Measurements from ENCODE around the gene UBR7.

DNA sequence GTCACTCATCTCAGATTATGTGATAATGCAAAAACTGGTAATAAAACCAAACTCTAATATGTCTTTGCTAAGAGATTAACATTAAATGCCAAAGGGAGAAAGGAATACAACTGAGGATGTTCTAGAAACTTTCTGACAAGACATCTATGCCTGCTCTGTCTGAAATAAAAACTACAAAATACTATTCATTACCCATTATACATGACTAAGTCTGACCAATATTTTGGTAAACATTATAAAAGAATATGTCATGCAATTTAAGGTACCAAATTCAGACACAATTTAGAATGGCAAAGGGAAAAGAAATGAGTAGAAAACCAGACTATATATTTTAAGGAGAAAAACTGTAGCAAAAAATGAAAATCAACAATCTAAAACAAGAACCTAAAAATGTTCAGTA, 39.5 kb downstream of the UBR7 start:
- TF ChIP-seq, protein P1, sequence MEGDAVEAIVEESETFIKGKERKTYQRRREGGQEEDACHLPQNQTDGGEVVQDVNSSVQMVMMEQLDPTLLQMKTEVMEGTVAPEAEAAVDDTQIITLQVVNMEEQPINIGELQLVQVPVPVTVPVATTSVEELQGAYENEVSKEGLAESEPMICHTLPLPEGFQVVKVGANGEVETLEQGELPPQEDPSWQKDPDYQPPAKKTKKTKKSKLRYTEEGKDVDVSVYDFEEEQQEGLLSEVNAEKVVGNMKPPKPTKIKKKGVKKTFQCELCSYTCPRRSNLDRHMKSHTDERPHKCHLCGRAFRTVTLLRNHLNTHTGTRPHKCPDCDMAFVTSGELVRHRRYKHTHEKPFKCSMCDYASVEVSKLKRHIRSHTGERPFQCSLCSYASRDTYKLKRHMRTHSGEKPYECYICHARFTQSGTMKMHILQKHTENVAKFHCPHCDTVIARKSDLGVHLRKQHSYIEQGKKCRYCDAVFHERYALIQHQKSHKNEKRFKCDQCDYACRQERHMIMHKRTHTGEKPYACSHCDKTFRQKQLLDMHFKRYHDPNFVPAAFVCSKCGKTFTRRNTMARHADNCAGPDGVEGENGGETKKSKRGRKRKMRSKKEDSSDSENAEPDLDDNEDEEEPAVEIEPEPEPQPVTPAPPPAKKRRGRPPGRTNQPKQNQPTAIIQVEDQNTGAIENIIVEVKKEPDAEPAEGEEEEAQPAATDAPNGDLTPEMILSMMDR (IDR thresholded peaks at IDR 0.05; ENCODE audit: insufficient read depth, low read length) = no peak
- no peak for TF ChIP-seq GABPA (IDR thresholded peaks at IDR 0.05; ENCODE audit: low read depth)
